ENCODE data around the gene ENPEP.

ENPEP gene

DNA sequence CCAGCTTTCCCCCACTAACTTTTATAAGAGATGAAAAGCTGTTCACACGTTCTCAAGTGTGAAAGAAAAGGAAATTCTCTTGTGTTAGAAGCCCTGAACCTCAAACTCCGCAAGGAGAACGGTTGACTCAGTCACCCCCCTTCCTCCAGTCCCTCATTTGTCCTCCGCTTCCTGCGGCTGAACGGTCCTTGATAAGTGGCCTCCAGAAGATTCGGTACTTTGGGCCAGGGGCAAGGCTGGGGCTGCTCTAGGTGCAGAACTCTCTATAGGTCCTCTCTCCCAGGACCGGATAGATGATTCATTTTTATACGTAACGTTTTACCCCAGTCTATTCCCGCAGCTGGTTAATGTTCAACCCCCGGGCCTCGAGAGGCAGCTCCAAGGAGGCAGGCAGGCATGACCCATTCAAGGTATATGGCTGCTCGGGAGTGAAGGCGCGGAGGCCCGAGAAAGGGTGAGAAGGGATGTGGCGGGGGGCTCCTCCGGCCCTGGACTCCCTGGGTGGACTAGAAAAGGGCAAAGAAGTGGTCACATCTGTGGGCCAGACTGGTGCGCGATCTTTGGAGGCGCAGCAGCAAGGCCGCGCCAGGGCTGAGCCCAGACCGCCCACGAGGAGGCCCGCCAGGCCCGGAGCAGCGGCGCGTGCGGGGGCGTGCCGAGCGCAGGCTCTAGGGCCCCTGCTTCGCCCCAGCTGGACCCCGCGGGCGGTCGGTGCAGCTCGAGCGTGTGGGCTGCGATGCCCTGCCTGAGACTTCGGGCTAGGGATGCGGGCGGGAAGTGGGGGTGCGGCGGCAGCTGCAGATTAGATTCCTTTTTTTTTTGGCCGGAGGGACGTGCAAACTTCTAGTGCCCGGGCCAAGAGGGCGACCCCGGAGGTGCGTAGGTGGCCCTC is 135.2 kb downstream of the ENPEP start:
- no peak for DNase-seq

DNA sequence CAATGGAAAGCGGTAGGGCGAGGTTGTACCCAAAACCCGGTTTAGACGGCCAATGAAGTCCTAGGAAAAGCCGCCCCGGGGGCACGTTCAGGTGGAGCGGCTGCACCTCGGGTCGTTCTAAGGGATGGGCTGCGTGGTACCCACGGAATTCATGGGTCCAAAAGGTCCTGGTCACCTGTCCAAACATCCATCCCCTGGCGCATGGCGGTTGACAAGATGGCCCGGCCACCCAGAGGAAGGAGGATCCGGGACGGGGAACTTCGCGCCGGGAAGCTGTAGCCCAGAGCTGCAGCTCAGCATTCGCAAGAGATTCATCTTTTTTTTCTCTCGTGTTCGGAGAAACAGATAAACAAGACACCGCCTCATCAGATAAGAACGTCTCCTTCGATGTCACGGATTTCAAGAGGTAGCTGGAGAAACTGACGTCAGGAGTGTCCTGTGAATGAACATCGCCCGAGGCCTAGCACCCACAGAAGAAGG is 136.1 kb downstream of the ENPEP start:
- no peak for DNase-seq

DNA sequence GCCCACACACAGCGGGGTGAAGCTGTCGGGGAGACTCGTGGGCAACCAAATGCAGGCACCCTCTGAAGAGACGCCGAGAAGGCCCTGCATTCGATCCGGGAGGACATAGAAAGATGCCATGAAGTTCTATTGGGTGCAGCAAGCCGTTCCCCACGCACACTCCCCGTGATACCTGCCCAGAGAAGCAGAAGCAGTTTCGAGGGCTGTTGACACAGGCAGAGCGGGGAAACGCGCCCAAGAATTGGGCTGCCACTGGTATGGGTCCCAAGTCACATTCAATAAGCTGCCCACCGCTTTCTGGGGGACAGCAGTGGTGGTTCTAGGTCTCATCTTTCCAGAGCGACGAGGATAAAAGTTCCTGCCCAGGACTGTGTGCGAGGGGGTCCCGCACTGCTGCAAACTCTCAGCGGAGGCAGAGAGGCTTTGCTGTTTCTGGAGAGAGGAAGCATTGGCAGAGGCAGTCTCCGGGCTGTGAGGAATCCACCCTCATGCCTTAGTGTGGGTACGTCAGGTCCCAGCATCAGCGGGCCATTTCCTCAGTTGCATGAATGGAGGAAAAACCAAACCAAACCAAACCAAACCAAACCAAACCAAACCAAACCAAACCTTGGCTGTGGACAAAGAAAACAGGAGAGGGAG is 136.8 kb downstream of the ENPEP start:
- no peak for DNase-seq

DNA sequence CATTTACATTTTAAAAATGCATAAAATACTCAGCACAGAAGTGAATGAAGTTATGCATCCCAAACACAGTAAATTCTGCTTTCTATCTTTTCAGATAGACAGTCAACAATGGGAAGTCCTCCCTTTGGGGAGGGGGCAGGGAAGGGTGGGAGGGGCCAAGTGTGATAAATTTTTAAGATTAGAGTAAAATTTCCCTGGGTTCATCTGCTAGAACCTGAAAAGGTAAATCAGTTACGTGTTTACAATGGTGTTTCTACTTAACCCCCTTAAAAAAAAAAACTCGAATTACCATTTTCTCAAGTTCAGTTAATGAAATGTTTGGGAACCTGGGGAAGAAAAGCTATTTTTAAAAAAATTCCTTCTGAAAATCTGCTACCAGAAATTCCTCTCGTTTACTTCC is 137.8 kb downstream of the ENPEP start:
- no peak for DNase-seq

DNA sequence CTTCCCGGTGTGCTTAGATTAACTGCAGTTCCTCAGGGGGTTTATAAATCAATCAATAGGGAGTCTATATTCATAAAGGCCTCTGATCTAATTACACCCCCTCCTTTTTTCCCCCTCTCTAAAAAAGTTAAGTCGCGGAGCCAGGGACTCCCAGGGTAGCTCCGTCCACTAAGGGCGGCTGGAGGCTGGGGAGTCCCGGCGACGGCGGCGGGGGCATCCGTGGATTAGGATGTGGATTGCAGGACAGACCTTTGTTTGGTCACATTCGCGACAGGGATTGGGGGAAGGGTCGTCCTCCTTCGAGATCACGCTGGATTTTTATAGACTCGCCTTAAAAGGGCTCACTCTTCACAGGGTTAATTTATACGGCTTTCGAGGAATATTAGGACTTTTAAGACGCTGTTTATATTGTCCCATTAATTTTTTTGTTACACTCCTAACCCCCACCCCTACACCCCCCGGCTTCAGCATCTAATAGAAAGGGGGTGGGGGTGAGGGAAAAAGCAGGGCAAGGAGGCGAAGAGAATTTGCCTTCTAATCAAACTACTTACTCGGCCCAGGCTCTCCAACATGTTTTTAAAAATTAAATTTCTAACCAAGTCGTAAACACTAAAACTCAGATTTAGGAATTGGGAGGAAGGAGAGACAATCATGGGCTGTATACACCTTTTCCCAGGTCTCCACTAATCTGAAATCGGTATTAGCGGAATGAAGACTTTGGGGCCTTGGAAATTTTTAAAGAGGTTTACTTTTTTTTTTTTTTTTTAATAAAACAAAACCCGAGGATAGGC is 138.4 kb downstream of the ENPEP start:
- no peak for DNase-seq
